ENCODE data around the gene YRDC.

YRDC gene

DNA sequence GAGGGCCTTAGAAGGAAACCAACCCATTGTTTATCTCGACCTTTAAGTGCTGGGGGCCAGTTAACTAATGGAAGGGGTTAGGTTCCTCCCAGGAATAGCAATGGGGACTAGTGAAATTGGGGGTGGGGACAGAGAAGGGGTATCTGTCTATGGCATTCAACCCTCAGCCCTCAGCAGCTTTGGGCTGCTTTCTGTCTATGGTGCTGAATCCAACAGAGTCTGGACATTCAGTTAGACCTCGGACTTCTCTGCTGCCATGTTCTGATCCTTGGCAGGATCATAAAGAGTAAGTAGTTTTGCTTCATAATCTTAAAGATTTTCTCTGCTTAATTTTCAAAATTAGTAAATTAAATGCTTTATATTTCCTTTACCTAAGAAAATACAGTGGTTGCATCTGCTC, 40.5 kb downstream of the YRDC start:
- Mint-ChIP-seq H3K9me3 (no peaks in the 10 kb centered on the region), H3K36me3 (ENCODE audit: low read depth) (no peaks in the 10 kb centered on the region), H3K27me3 (ENCODE audit: low read depth) (peaks cover 66% of the 10 kb centered on the region), H3K4me1 (ENCODE audit: low read depth) (peaks cover 4% of the 10 kb centered on the region), H3K27ac (no peak overlapping the region), H3K4me3 (no peak overlapping the region)
- no peak for DNase-seq (ENCODE audit: low spot score)

DNA sequence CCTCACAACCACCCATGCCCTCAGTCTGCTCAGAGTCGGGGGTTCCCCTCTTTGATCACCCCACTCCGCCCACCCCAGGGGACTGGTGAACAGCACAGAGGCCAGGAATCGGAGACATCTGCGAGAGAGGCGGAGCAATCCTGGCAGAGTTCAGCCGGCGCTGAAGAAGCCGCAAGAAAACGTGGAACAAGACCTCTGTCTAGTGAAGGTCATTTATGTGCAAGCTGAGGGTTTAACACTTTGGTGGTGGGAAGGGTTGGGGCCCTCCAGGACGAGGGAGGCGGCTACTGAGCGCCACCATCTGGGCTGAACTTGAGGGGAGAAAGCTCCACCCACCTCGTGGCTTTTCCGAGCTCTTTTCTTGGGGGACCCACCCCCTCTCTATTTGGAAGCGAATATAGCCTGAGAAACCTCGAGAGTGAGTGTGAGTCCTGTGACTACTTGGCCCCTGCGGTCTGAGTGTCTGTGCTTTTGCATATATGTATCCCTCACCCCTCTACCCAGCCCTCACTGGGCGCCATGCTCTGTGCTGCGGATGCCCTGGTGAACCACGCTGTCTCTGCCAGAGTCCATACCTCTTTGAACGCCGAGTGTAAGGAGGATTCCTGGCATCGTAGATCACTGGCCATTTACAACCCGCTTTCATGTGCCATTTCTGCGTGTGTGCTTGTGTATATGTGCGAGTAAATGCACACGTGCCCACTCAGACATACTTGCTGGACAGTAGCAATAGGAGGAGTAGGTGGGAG, 41.9 kb downstream of the YRDC start:
- H3K4me3 Mint-ChIP-seq = no peak overlapping the region

GRCh38 chr1:37764888-37765441, 43.0 kb downstream of the YRDC start, which contains the start of gene EPHA10:
TSS of gene EPHA10 (minus strand) at chr1:37765120. CDS start at chr1:37765066, 54 bp downstream.
- Mint-ChIP-seq H3K36me3 (ENCODE audit: low read depth) (no peaks in the 10 kb centered on the region), H3K27ac (no peak within 1 kb of the TSS), H3K27me3 (ENCODE audit: low read depth) (peaks cover 55% of the 10 kb centered on the region), H3K4me3 (no peak within 1 kb of the TSS), H3K4me1 (ENCODE audit: low read depth) (peaks cover 4% of the 10 kb centered on the region), H3K9me3 (no peaks in the 10 kb centered on the region)
- DNase-seq (ENCODE audit: low spot score) = no peak

More for the DNA sequence above, 41.9 kb downstream of the YRDC start:
- Mint-ChIP-seq H3K4me1 (ENCODE audit: low read depth) (peaks cover 4% of the 10 kb centered on the region), H3K27me3 (ENCODE audit: low read depth) (peaks cover 65% of the 10 kb centered on the region), H3K27ac (no peak overlapping the region), H3K36me3 (ENCODE audit: low read depth) (no peaks in the 10 kb centered on the region), H3K9me3 (no peaks in the 10 kb centered on the region)
- DNase-seq (ENCODE audit: low spot score) = no peak

DNA sequence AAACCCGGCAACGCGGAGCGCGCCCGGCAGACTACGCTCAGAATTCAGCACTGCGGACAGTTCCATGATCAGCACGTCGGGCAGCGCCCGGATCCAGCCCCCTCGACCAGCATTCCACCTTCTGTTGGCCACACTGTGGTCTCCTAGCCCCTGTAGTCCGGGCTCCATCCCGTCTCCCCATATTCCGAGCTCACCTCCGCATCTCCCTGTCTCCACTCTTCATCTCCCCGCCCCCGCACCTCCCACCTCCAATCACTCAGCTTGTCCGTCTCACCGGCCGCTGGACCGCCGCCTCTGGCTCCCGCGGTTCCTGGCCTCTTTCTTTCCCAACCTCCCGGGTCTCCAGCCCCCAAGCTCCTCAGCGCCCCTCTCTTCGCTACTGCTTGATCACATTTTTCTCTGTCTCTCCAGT, 43.6 kb downstream of the YRDC start:
- H3K27me3 Mint-ChIP-seq (ENCODE audit: low read depth) = peaks cover 54% of the 10 kb centered on the region
- DNase-seq (ENCODE audit: low spot score) = peak; percentile 19
- H3K9me3 Mint-ChIP-seq = no peaks in the 10 kb centered on the region
- H3K4me3 Mint-ChIP-seq = no peak overlapping the region
- H3K27ac Mint-ChIP-seq = no peak overlapping the region
- peaks cover 4% of the 10 kb centered on the region for H3K4me1 Mint-ChIP-seq (ENCODE audit: low read depth)
- H3K36me3 Mint-ChIP-seq (ENCODE audit: low read depth) = no peaks in the 10 kb centered on the region

GRCh38 chr1:37763791-37764413, 44.1 kb downstream of the YRDC start:
- Mint-ChIP-seq H3K27me3 (ENCODE audit: low read depth) (peaks cover 48% of the 10 kb centered on the region), H3K9me3 (no peaks in the 10 kb centered on the region), H3K36me3 (ENCODE audit: low read depth) (no peaks in the 10 kb centered on the region), H3K4me3 (no peak overlapping the region), H3K27ac (no peak overlapping the region), H3K4me1 (ENCODE audit: low read depth) (peaks cover 4% of the 10 kb centered on the region)
- no peak for DNase-seq (ENCODE audit: low spot score)

DNA sequence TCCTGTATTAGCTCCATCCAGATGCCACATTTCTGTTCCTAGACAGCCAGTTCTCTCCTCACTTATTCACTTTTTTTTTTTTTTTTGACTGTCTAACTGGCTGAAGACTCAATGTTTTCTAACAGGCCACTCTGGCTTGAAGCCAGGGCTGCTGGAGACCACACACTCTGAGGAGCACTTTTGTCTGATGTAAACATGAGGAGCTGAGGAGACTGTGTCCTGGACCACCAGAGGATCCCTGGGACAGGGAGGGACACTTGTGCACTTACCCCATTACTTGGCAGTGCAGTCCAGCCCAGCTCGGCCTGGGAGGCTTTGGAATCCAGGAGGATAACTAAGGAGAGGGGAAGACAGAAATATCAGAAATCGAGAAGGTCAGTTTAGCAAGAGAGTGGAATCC, 45.5 kb downstream of the YRDC start:
- no peak overlapping the region for H3K27ac Mint-ChIP-seq
- DNase-seq (ENCODE audit: low spot score) = no peak
- no peaks in the 10 kb centered on the region for H3K36me3 Mint-ChIP-seq (ENCODE audit: low read depth)
- peaks cover 39% of the 10 kb centered on the region for H3K27me3 Mint-ChIP-seq (ENCODE audit: low read depth)
- H3K4me3 Mint-ChIP-seq = no peak overlapping the region
- H3K9me3 Mint-ChIP-seq = no peaks in the 10 kb centered on the region
- peaks cover 4% of the 10 kb centered on the region for H3K4me1 Mint-ChIP-seq (ENCODE audit: low read depth)

DNA sequence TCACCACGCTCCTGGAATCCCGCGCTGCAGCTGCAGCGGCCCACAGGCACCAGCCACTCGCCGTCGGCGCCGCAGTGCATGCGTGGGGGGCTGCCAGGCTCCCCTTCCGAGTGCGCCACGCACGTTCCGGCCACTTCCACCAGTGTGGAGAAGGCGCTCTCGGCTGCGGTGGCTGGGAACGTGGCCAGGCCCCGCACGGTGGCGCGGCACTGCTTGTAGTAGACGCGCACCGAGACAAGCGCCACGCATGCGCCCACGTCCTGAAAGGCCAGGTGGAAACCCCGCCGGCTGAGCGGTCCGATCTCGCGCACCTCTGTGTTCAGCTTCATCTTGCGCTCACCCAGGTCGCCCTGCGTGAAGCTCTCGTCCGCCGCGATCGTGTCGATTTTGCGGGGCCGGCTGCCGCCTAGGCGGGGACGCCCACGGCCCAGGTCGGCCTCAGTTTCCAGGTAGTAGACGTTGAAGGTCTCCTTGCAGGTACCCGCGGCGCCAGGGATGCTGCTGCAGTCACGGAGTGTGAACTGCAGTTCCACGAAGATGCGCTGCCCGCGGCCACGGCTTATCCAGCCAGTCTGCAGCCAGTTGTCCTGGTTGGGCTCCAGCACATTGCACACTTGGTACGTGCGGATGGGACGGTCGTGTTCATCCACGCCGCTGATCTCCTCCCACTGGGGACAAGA, 46.5 kb downstream of the YRDC start:
- peaks cover 4% of the 10 kb centered on the region for H3K4me1 Mint-ChIP-seq (ENCODE audit: low read depth)
- H3K9me3 Mint-ChIP-seq = no peaks in the 10 kb centered on the region
- H3K27me3 Mint-ChIP-seq (ENCODE audit: low read depth) = peaks cover 33% of the 10 kb centered on the region
- DNase-seq (ENCODE audit: low spot score) = no peak
- no peak overlapping the region for H3K27ac Mint-ChIP-seq
- H3K4me3 Mint-ChIP-seq = no peak overlapping the region
- no peaks in the 10 kb centered on the region for H3K36me3 Mint-ChIP-seq (ENCODE audit: low read depth)

GRCh38 chr1:37759451-37759850, 48.6 kb downstream of the YRDC start:
- Mint-ChIP-seq H3K4me1 (ENCODE audit: low read depth) (no peaks in the 10 kb centered on the region), H3K9me3 (no peaks in the 10 kb centered on the region), H3K27ac (no peak overlapping the region), H3K36me3 (ENCODE audit: low read depth) (no peaks in the 10 kb centered on the region), H3K27me3 (ENCODE audit: low read depth) (peaks cover 16% of the 10 kb centered on the region), H3K4me3 (no peak overlapping the region)
- no peak for DNase-seq (ENCODE audit: low spot score)

- Mint-ChIP-seq H3K36me3 (ENCODE audit: low read depth) (no peaks in the 10 kb centered on the region), H3K9me3 (no peaks in the 10 kb centered on the region), H3K27me3 (ENCODE audit: low read depth) (peaks cover 28% of the 10 kb centered on the region), H3K4me1 (ENCODE audit: low read depth) (no peaks in the 10 kb centered on the region), H3K4me3 (no peak overlapping the region), H3K27ac (no peak overlapping the region)
- no peak for DNase-seq (ENCODE audit: low spot score)
Measured at GRCh38 chr1:37755951-37756560, 52.0 kb downstream of the YRDC start.

DNA sequence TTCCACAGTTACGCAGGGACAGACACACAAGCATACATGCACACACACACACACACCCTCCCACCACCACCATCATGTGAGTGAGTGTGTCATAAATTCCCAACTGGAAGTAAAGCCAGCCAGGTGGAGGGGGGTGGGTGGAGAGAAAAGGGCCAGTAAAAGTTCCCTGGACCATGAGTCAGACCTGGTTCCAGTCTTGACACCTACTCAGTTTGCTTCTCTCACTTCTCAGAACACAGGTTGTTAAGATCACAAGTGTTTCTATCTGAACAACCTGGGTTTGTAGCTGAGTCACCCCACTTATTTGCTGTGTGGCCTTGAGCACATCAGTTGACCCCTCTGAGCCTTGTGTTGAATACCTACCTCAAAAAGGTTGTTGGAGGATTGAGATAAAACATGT, 52.7 kb downstream of the YRDC start:
- Mint-ChIP-seq H3K27me3 (ENCODE audit: low read depth) (peaks cover 28% of the 10 kb centered on the region), H3K36me3 (ENCODE audit: low read depth) (no peaks in the 10 kb centered on the region), H3K4me1 (ENCODE audit: low read depth) (no peaks in the 10 kb centered on the region), H3K4me3 (no peak overlapping the region), H3K27ac (no peak overlapping the region), H3K9me3 (no peaks in the 10 kb centered on the region)
- DNase-seq (ENCODE audit: low spot score) = peak; percentile 42

GRCh38 chr1:37753473-37754321, 54.3 kb downstream of the YRDC start:
- DNase-seq (ENCODE audit: low spot score) = no peak
- Mint-ChIP-seq H3K4me3 (peak overlapping the region; percentile 58), H3K36me3 (ENCODE audit: low read depth) (no peaks in the 10 kb centered on the region), H3K4me1 (ENCODE audit: low read depth) (no peaks in the 10 kb centered on the region), H3K27me3 (ENCODE audit: low read depth) (peaks cover 31% of the 10 kb centered on the region), H3K9me3 (no peaks in the 10 kb centered on the region), H3K27ac (no peak overlapping the region)
